Left ventricle myocardium superior (tissue), 1 donor: ENCODE measurements around the gene IL6ST. TPM values are rescaled to one million over a fixed set of nuclear protein-coding genes. Genes with fewer than 3 reads are reported as not detected.
"Not testable (repeated sequence)": the region's sequence is repeated elsewhere in the genome, so short reads cannot be mapped to it uniquely, and the experiment has no call there.

Source experiments
- ATAC-seq: fragments of 200-7000 bp; cut with Tn5 transposase; one replicate; pipeline ENCODE4 v1.9.1; 2020; ENCODE audit warnings: mild to moderate bottlenecking, moderate library complexity
- DNase-seq: peaks from one replicate; pipeline ENCODE4 v3.0.0-alpha.2; 2020
- intact Hi-C: fragments of 100-400 bp; cut with micrococcal nuclease; formaldehyde crosslinking; loops from one replicate; pipeline ENCODE4 v1.11.0; 2022
- long read RNA-seq: library from polyadenylated mRNA; unstranded; transcript quantifications from one replicate; pipeline ENCODE4 v2.0.0, GENCODE V29; 2021
- total RNA-seq: library from RNA; stranded (reverse); fragmentation: NEBNext Ultra II Directional; extraction: Animal tissue kit (Norgen Biotek cat#: 25700); gene quantifications from one replicate; pipeline ENCODE4 v1.2.1, GENCODE V29; 2021
- donor health status: DM: no; HTN: yes; CAD: no; lungs with severe emphysema.

The IL6ST gene
- 153 TPM for total RNA-seq
- long read RNA-seq, full-length matches to known transcripts = 47 of 72 reads
- long read RNA-seq, partial matches to known transcripts = 7 of 72 reads
- long read RNA-seq, other reads (novel, unspliced or antisense) = 18 of 72 reads

GRCh38 chr5:55994495-55994997, at the start of gene IL6ST:
Gene IL6ST, minus strand, starts transcription at chr5:55994963. Its CDS starts 18,685 bp downstream, at chr5:55976278.
- peak; percentile 61 for ATAC-seq

GRCh38 chr5:56039985-56040384, 45.2 kb upstream of the IL6ST start:
- ATAC-seq (no peak), DNase-seq (no peak)
- intact Hi-C loops = no loop called here

More at GRCh38 chr5:55994495-55994997, at the start of gene IL6ST:
- intact Hi-C loops = no loop called here
- no peak for DNase-seq

GRCh38 chr5:56038206-56038605, 43.4 kb upstream of the IL6ST start:
- ATAC-seq, DNase-seq, intact Hi-C loops: not testable (repeated sequence)

- ATAC-seq = peak; percentile 45
- DNase-seq = no peak
- intact Hi-C loops = no loop called here
Measured at GRCh38 chr5:56037531-56038010, 42.8 kb upstream of the IL6ST start.

GRCh38 chr5:56035394-56035793, 40.6 kb upstream of the IL6ST start:
- ATAC-seq, DNase-seq, intact Hi-C loops: not testable (repeated sequence)

GRCh38 chr5:56029871-56030630, 35.3 kb upstream of the IL6ST start:
- DNase-seq, ATAC-seq, intact Hi-C loops: not testable (repeated sequence)

GRCh38 chr5:56029457-56029856, 34.7 kb upstream of the IL6ST start:
- intact Hi-C loops = no loop called here
- ATAC-seq (no peak), DNase-seq (no peak)

GRCh38 chr5:56028708-56029107, 33.9 kb upstream of the IL6ST start:
- no peak for DNase-seq
- intact Hi-C loops = no loop called here

GRCh38 chr5:56026863-56027300, 32.1 kb upstream of the IL6ST start:
- DNase-seq = no peak
- intact Hi-C loops = no loop called here
- ATAC-seq = no peak

More at GRCh38 chr5:56028708-56029107, 33.9 kb upstream of the IL6ST start:
- ATAC-seq = no peak

GRCh38 chr5:56025151-56025885, 30.6 kb upstream of the IL6ST start:
- no peak for ATAC-seq
- no peak for DNase-seq
- intact Hi-C loops = no loop called here

- no peak for ATAC-seq
- DNase-seq = no peak
- intact Hi-C loops = no loop called here
Measured at GRCh38 chr5:56024810-56025150, 30.0 kb upstream of the IL6ST start.

- no peak for DNase-seq
- no peak for ATAC-seq
Measured at GRCh38 chr5:56023296-56023695, 28.5 kb upstream of the IL6ST start.

GRCh38 chr5:56019306-56020272, 24.8 kb upstream of the IL6ST start:
- DNase-seq (no peak), ATAC-seq (no peak)
- intact Hi-C loops = no loop called here

More at GRCh38 chr5:56023296-56023695, 28.5 kb upstream of the IL6ST start:
- intact Hi-C loops = no loop called here

GRCh38 chr5:56018832-56019231, 24.1 kb upstream of the IL6ST start:
- intact Hi-C loops = no loop called here
- ATAC-seq (no peak), DNase-seq (no peak)

- DNase-seq, ATAC-seq, intact Hi-C loops: not testable (repeated sequence)
Measured at GRCh38 chr5:56014701-56015100, 19.9 kb upstream of the IL6ST start.

- ATAC-seq, DNase-seq, intact Hi-C loops: not testable (repeated sequence)
Measured at GRCh38 chr5:56013939-56014338, 19.2 kb upstream of the IL6ST start.

GRCh38 chr5:56012281-56012963, 17.7 kb upstream of the IL6ST start:
- ATAC-seq (peak; percentile 77), DNase-seq (peak; percentile 55)
- intact Hi-C loops = no loop called here

GRCh38 chr5:56011835-56012234, 17.1 kb upstream of the IL6ST start:
- intact Hi-C loops = no loop called here
- peak; percentile 89 for ATAC-seq

More at GRCh38 chr5:56011835-56012234, 17.1 kb upstream of the IL6ST start:
- DNase-seq = no peak
